Body of pancreas (tissue), 4 donors: ENCODE results near the gene ZNF431.

Experiments
- CTCF ChIP-seq, 7 experiments: fragments of 450-650 bp in 4 of 7; fragments of 200-600 bp in 3 of 7; sonication (generic) in 3 of 7; IDR thresholded peaks; one replicate each; pipeline ENCODE4 v1.5.1; 2016 to 2019; ENCODE audit warnings: antibody characterized with exemption in 7 of 7
- POLR2A ChIP-seq, 3 donors: fragments of 450-650 bp; IDR thresholded peaks; one replicate each; pipeline ENCODE4 v1.6.1; 2016; ENCODE audit warnings: antibody characterized with exemption in 3 of 3, mild to moderate bottlenecking in 2 of 3

GRCh38 chr19:21166436-21166835 lies 24.6 kb downstream of the ZNF431 start:
- TF ChIP-seq CTCF (IDR thresholded peaks at IDR 0.05) (no peak), POLR2A (IDR thresholded peaks at IDR 0.05) (no peak)
